HG03103 (cell line): Measurements from ENCODE around the gene PDCD11.
"Not testable (repeated sequence)": the region's sequence is repeated elsewhere in the genome, so short reads cannot be mapped to it uniquely, and the experiment has no call there.

ENCODE experiments used
- ATAC-seq: cut with Tn5 transposase; IDR thresholded peaks from one replicate; pipeline ENCODE4 v1.9.1; 2021; ENCODE audit warnings: low read depth; ENCODE audit not compliant: unreplicated experiment

PDCD11 gene

GRCh38 chr10:103473261-103473671 lies 76.8 kb downstream of the PDCD11 start:
- no peak for ATAC-seq

- ATAC-seq: no peak
Observed at GRCh38 chr10:103474077-103474476, 77.7 kb downstream of the PDCD11 start.

- no peak for ATAC-seq
Observed at GRCh38 chr10:103475437-103475836, 79.0 kb downstream of the PDCD11 start.

GRCh38 chr10:103476046-103476768 lies 79.8 kb downstream of the PDCD11 start:
- no peak for ATAC-seq

GRCh38 chr10:103478671-103479070 lies 82.2 kb downstream of the PDCD11 start:
- no peak for ATAC-seq

- no peak for ATAC-seq
Observed at GRCh38 chr10:103479135-103479534, 82.7 kb downstream of the PDCD11 start, which contains the start of gene CALHM3. Gene CALHM3, minus strand, starts transcription at chr10:103479240. Its CDS starts 208 bp downstream, at chr10:103479032.

GRCh38 chr10:103480521-103480920 lies 84.1 kb downstream of the PDCD11 start:
- ATAC-seq: no peak

- no peak for ATAC-seq
Observed at GRCh38 chr10:103481974-103482531, 85.6 kb downstream of the PDCD11 start.

GRCh38 chr10:103486635-103487409 lies 90.4 kb downstream of the PDCD11 start:
- not testable (repeated sequence) for ATAC-seq

GRCh38 chr10:103487410-103487708 lies 90.9 kb downstream of the PDCD11 start:
- ATAC-seq: no peak

- ATAC-seq: peak; percentile 18
Observed at GRCh38 chr10:103490986-103491314, 94.5 kb downstream of the PDCD11 start.

GRCh38 chr10:103491729-103492364 lies 95.4 kb downstream of the PDCD11 start:
- no peak for ATAC-seq

GRCh38 chr10:103492655-103493261 lies 96.3 kb downstream of the PDCD11 start:
- no peak for ATAC-seq

- no peak for ATAC-seq
Observed at GRCh38 chr10:103493362-103493915, 97.0 kb downstream of the PDCD11 start, which contains the start of gene NEURL1. Gene NEURL1, plus strand, starts transcription at chr10:103493705. Its CDS starts 683 bp downstream, at chr10:103494388.

GRCh38 chr10:103493916-103494877 lies 97.8 kb downstream of the PDCD11 start:
- ATAC-seq: no peak

GRCh38 chr10:103495321-103495720 lies 98.9 kb downstream of the PDCD11 start:
- no peak for ATAC-seq
